K562 (cell line): ENCODE results near the gene PNCK. TPM values are rescaled to one million over a fixed set of nuclear protein-coding genes. Genes with fewer than 3 reads are reported as not detected.

Experiments used
- ATAC-seq: fragments of 200-7000 bp; cut with Tn5 transposase; 3 replicates; pipeline ENCODE4 v1.9.1; 2020; ENCODE audit warnings: moderate library complexity
- BruUV-seq: library from RNA; stranded (reverse); fragments of 400-500 nt; replicated peaks from 2 replicates; lab custom pipeline; 2021; lab: Mats Ljungman, UMichigan
- CTCF ChIA-PET: fragments of 300-600 bp; formaldehyde crosslinking; extraction: SDS; loops from one replicate; lab custom pipeline; 2021; ENCODE audit warnings: low intra/inter-chr PET ratio; lab: Yijun Ruan, JAX
- POLR2A ChIA-PET: fragments of 300-600, 350-650 bp; sonication (Branson Sonifier 250); formaldehyde crosslinking; extraction: SDS; loops from one replicate; lab custom pipeline; 2021; ENCODE audit warnings: antibody characterized with exemption, inconsistent platforms; lab: Yijun Ruan, JAX
- DNase-seq, 4 experiments: peaks; one replicate each; pipeline versions ENCODE4 v3.0.0 to v3.0.0-alpha.2; 2011 to 2018; ENCODE audit warnings: low spot score in 3 of 4, mixed read lengths in 3 of 4; ENCODE audit errors: extremely low read depth in 1 of 4
- FAIRE-seq: peaks from 2 replicates; lab custom pipeline; 2011; peaks lifted over from hg19 to GRCh38; lab: Jason Lieb, UNC
- H2AFZ ChIP-seq: 2 replicates; pipeline ENCODE4 v1.6.0; 2011; ENCODE audit warnings: low read depth, low read length, control low read depth, inconsistent platforms
- H3K27ac ChIP-seq: fragments of 200-600 bp; 3 replicates; pipeline ENCODE4 v1.8.0; 2011; ENCODE audit warnings: low read depth, mild to moderate bottlenecking, control low read depth, inconsistent platforms, low read length, moderate library complexity, mixed read lengths; ENCODE audit errors: extremely low read depth
- H3K27me3 ChIP-seq, 2 experiments: fragments of 300-600 bp in 1 of 2; 2 replicates in 1 of 2; 3 replicates in 1 of 2; pipeline versions ENCODE4 v1.6.0 to v1.8.0; 2011; ENCODE audit warnings: inconsistent platforms in 2 of 2, low read length in 2 of 2, mild to moderate bottlenecking in 1 of 2, mixed read lengths in 1 of 2, moderate library complexity in 1 of 2; ENCODE audit not compliant: control insufficient read depth in 2 of 2, insufficient read depth in 2 of 2
- H3K36me3 ChIP-seq: fragments of 300-600 bp; 3 replicates; pipeline ENCODE4 v1.8.0; 2011; ENCODE audit warnings: mild to moderate bottlenecking, low read length, inconsistent platforms; ENCODE audit not compliant: control insufficient read depth, insufficient read depth
- H3K4me1 ChIP-seq, 2 experiments: fragments of 200-600 bp in 1 of 2; replicated peaks in 1 of 2; 2 replicates in 1 of 2; 3 replicates in 1 of 2; pipeline versions ENCODE4 v1.5.1 to v1.8.0; 2011; ENCODE audit warnings: inconsistent platforms in 2 of 2, low read length in 2 of 2, mild to moderate bottlenecking in 1 of 2, mixed read lengths in 1 of 2, moderate library complexity in 1 of 2; ENCODE audit not compliant: control insufficient read depth in 2 of 2, insufficient read depth in 2 of 2
- H3K4me2 ChIP-seq: 2 replicates; pipeline ENCODE4 v1.6.1; 2011; ENCODE audit warnings: low read length, control low read depth, inconsistent platforms, mixed read lengths; ENCODE audit not compliant: insufficient read depth
- H3K4me3 ChIP-seq: fragments of 200-600 bp; sonication (generic), shearing (Covaris generic); 2 replicates; pipeline ENCODE4 v1.5.1; 2016; ENCODE audit warnings: control low read depth, inconsistent platforms
- H3K79me2 ChIP-seq: fragments of 200-600 bp; 3 replicates; pipeline ENCODE4 v1.8.0; 2011; ENCODE audit warnings: low read length, inconsistent platforms; ENCODE audit not compliant: control insufficient read depth, insufficient read depth
- H3K9ac ChIP-seq, 2 experiments: 2 replicates each; pipeline versions ENCODE4 v1.6.0 to v1.6.1; 2011; ENCODE audit warnings: low read depth in 2 of 2, low read length in 2 of 2, control low read depth in 1 of 2, inconsistent platforms in 1 of 2, mild to moderate bottlenecking in 1 of 2, mixed read lengths in 1 of 2; ENCODE audit not compliant: insufficient read depth in 1 of 2
- H3K9me1 ChIP-seq: one replicate; pipeline ENCODE4 v1.6.0; 2011; ENCODE audit warnings: inconsistent platforms, mild to moderate bottlenecking, low read length, moderate library complexity; ENCODE audit not compliant: control insufficient read depth, insufficient read depth
- H3K9me3 ChIP-seq: replicated peaks from 2 replicates; pipeline ENCODE4 v1.5.1; 2011; ENCODE audit warnings: low read depth, low read length, inconsistent platforms; ENCODE audit not compliant: control insufficient read depth, insufficient read depth
- H4K20me1 ChIP-seq: replicated peaks from 2 replicates; pipeline ENCODE4 v1.6.1; 2011; ENCODE audit warnings: low read length, inconsistent platforms, mixed read lengths; ENCODE audit not compliant: control insufficient read depth, insufficient read depth
- ADNP ChIP-seq: fragments of 200-800 bp; sonication (Bioruptor generic); IDR thresholded peaks from 2 replicates; pipeline ENCODE4 v1.6.1; 2016; ENCODE audit warnings: missing genetic modification characterization, missing compliant biosample characterization
- ATF1 ChIP-seq, 2 experiments: fragments of 450-650 bp in 1 of 2; IDR thresholded peaks; 2 replicates each; pipeline ENCODE4 v1.6.1; 2016; ENCODE audit warnings: missing compliant biosample characterization in 1 of 2, missing genetic modification characterization in 1 of 2
- CBX5 ChIP-seq: IDR thresholded peaks from 2 replicates; pipeline ENCODE4 v1.6.1; 2014; ENCODE audit warnings: low read depth, borderline replicate concordance
- CHCHD3 ChIP-seq: fragments of 250-450 bp; sonication (Bioruptor Pico); IDR thresholded peaks from 2 replicates; pipeline ENCODE4 v2.1.2; 2022; ENCODE audit warnings: mild to moderate bottlenecking
- ELF2 ChIP-seq: fragments of 250-450 bp; sonication (Bioruptor Pico); IDR thresholded peaks from 2 replicates; pipeline ENCODE4 v1.5.0; 2021; ENCODE audit warnings: mild to moderate bottlenecking
- HNRNPL ChIP-seq: fragments of 200-400 bp; formaldehyde crosslinking; IDR thresholded peaks from 2 replicates; pipeline ENCODE4 v1.6.1; 2017; ENCODE audit warnings: low read depth, mild to moderate bottlenecking, low read length
- JUN ChIP-seq, 2 experiments: sonication (generic) in 1 of 2; formaldehyde crosslinking in 1 of 2; IDR thresholded peaks; 2 replicates each; pipeline versions ENCODE4 v1.6.1 to v1.8.0; 2012 to 2022; ENCODE audit warnings: borderline replicate concordance in 2 of 2, mild to moderate bottlenecking in 2 of 2, improper control_type of control experiment in 1 of 2, low read depth in 1 of 2, low read length in 1 of 2, missing genetic modification reagents in 1 of 2
- KDM5B ChIP-seq: fragments of 200-600 bp; sonication (generic); IDR thresholded peaks from 2 replicates; pipeline ENCODE4 v1.6.1; 2012; ENCODE audit warnings: low read depth, mild to moderate bottlenecking, moderate library complexity, low read length, control low read depth, inconsistent platforms; ENCODE audit not compliant: insufficient replicate concordance
- NFIX ChIP-seq: fragments of 250-450 bp; sonication (Bioruptor Pico); IDR thresholded peaks from 2 replicates; pipeline ENCODE4 v1.4.0; 2020; ENCODE audit warnings: low read depth, mild to moderate bottlenecking, moderate library complexity
- TAL1 ChIP-seq: fragments of 450-650 bp; IDR thresholded peaks from 2 replicates; pipeline ENCODE4 v1.6.1; 2016; ENCODE audit warnings: mild to moderate bottlenecking
- ZFP36 ChIP-seq: fragments of 150-350 bp; IDR thresholded peaks from 2 replicates; pipeline ENCODE4 v1.6.1; 2018; ENCODE audit warnings: low read length, low read depth; ENCODE audit not compliant: partially characterized antibody
- ZFX ChIP-seq: sonication (generic); formaldehyde crosslinking; IDR thresholded peaks from 2 replicates; pipeline ENCODE4 v1.8.0; 2022; ENCODE audit warnings: mild to moderate bottlenecking, missing genetic modification reagents, moderate library complexity
- ZNF143 ChIP-seq: sonication (generic); formaldehyde crosslinking; IDR thresholded peaks from 2 replicates; pipeline ENCODE4 v1.9.0; 2022; ENCODE audit warnings: mild to moderate bottlenecking, missing genetic modification reagents
- ZNF197 ChIP-seq: fragments of 200-800 bp; sonication (Bioruptor generic); IDR thresholded peaks from 2 replicates; pipeline ENCODE4 v1.6.1; 2016; ENCODE audit warnings: low read depth, missing genetic modification characterization, missing compliant biosample characterization
- ZNF589 ChIP-seq: fragments of 200-800 bp; sonication (Bioruptor generic); IDR thresholded peaks from 2 replicates; pipeline ENCODE4 v1.6.1; 2016; ENCODE audit warnings: low read depth, missing genetic modification characterization, missing compliant biosample characterization
- WGBS: fragments of 100-300 bp; shearing (Covaris generic); methylation state at CpG from one replicate; pipeline ENCODE4 v1.1.6; 2016; ENCODE audit warnings: low coverage, mixed read lengths; ENCODE audit not compliant: insufficient coverage; ENCODE audit errors: missing lambda C conversion rate; 5-methylcytosine and 5-hydroxymethylcytosine counted together
- in situ Hi-C: fragments of 300-500 bp; cut with MboI; formaldehyde crosslinking; loops from 4 replicates; pipeline ENCODE4 v1.15.0; 2018; ENCODE audit warnings: inconsistent platforms, mixed read lengths
- intact Hi-C: fragments of 100-400 bp; cut with micrococcal nuclease; formaldehyde crosslinking; loops from 2 replicates; pipeline ENCODE4 v1.14.2; 2022
- polyA plus RNA-seq, 8 experiments: library from polyadenylated mRNA; depleted of rRNA in 4 of 8; stranded (reverse) in 5 of 8; unstranded in 3 of 8; fragments of >200 nt; fragmentation: Nextera tagmentation in 2 of 8; fragmentation: Illumina TruSeq in 1 of 8; extraction: Ambion mirVana in 2 of 8; extraction: Trizol in 1 of 8; gene quantifications; 2 replicates each; pipeline versions ENCODE4 v1.2.1 to v1.2.3, GENCODE V29; 2011 to 2014; ENCODE audit warnings: inconsistent platforms in 1 of 8, missing spikeins in 1 of 8
- total RNA-seq, 7 experiments: library from RNA; depleted of rRNA in 6 of 7; stranded (reverse); fragments of >200 nt in 6 of 7; fragmentation: Illumina TruSeq in 2 of 7; extraction: Trizol in 2 of 7; gene quantifications; 2 replicates each; pipeline versions ENCODE4 v1.2.1 to v1.2.3, GENCODE V29; 2011 to 2021; ENCODE audit warnings: low replicate concordance in 1 of 7
- TF ChIP-seq, protein P1 (sequence below), 2 experiments: fragments of 450-650 bp; IDR thresholded peaks; 2 replicates each; pipeline ENCODE4 v1.6.1; 2016
- TF ChIP-seq, protein P2 (sequence below): fragments of 250-450 bp; sonication (Bioruptor Pico); IDR thresholded peaks from 2 replicates; pipeline ENCODE4 v1.5.0; 2021
- TF ChIP-seq, protein P3 (sequence below): fragments of 450-650 bp; IDR thresholded peaks from 2 replicates; pipeline ENCODE4 v1.6.1; 2016; ENCODE audit warnings: missing biosample characterization, missing genetic modification characterization

The PNCK gene
- total and polyA plus RNA-seq, 9 of the 15 experiments (the other 6 are each of a cell fraction or from before 2014, with no cell fraction given): 0.13 to 7.5 (median 1.2) TPM; not detected in 1

GRCh38 chrX:153685751-153686696, 12.4 kb upstream of the PNCK start:
- intact Hi-C loops: loop anchor here (1.0 kb wide), 1 partner anchor 10 kb away; no protein-coding TSS in a partner anchor
- POLR2A ChIA-PET: interaction anchor here (1.0 kb wide), 2 partner anchors 23 to 45 kb away, joined by 3 read pairs; no protein-coding TSS in a partner anchor
- TF ChIP-seq ZFP36 (no peak), HNRNPL (no peak), ZFX (CRISPR knock-in tag) (peak; percentile 69), CBX5 (no peak), ZNF143 (CRISPR knock-in tag) (no peak), TAL1 (no peak), KDM5B (peak; percentile 43), ZNF589 (CRISPR knock-in tag) (0 out of 2 replicates have a peak, but pooled peaks have one; percentile 40), JUN (IDR thresholded peaks at IDR 0.05; ENCODE audit: borderline replicate concordance, low read depth, low read length) (no peak), JUN (CRISPR knock-in tag; IDR thresholded peaks at IDR 0.05; ENCODE audit: borderline replicate concordance) (0 out of 2 replicates have a peak, but pooled peaks have one; percentile 41), ELF2 (CRISPR knock-in tag) (no peak), ZNF197 (CRISPR knock-in tag) (no peak), CHCHD3 (CRISPR knock-in tag) (no peak), ATF1 (CRISPR knock-in tag; IDR thresholded peaks at IDR 0.05) (no peak), ATF1 (tag; IDR thresholded peaks at IDR 0.05) (peak; percentile 81), NFIX (CRISPR knock-in tag) (no peak), ADNP (tag) (no peak)
- TF ChIP-seq, protein P1, sequence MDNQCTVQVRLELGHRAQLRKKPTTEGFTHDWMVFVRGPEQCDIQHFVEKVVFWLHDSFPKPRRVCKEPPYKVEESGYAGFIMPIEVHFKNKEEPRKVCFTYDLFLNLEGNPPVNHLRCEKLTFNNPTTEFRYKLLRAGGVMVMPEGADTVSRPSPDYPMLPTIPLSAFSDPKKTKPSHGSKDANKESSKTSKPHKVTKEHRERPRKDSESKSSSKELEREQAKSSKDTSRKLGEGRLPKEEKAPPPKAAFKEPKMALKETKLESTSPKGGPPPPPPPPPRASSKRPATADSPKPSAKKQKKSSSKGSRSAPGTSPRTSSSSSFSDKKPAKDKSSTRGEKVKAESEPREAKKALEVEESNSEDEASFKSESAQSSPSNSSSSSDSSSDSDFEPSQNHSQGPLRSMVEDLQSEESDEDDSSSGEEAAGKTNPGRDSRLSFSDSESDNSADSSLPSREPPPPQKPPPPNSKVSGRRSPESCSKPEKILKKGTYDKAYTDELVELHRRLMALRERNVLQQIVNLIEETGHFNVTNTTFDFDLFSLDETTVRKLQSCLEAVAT (IDR thresholded peaks at IDR 0.05): peak in 1 of 2 experiments; percentile 56; a peak in 1 of 4 replicates
- TF ChIP-seq, protein P2, sequence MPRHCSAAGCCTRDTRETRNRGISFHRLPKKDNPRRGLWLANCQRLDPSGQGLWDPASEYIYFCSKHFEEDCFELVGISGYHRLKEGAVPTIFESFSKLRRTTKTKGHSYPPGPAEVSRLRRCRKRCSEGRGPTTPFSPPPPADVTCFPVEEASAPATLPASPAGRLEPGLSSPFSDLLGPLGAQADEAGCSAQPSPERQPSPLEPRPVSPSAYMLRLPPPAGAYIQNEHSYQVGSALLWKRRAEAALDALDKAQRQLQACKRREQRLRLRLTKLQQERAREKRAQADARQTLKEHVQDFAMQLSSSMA (CRISPR knock-in tag): no peak
- TF ChIP-seq, protein P3, sequence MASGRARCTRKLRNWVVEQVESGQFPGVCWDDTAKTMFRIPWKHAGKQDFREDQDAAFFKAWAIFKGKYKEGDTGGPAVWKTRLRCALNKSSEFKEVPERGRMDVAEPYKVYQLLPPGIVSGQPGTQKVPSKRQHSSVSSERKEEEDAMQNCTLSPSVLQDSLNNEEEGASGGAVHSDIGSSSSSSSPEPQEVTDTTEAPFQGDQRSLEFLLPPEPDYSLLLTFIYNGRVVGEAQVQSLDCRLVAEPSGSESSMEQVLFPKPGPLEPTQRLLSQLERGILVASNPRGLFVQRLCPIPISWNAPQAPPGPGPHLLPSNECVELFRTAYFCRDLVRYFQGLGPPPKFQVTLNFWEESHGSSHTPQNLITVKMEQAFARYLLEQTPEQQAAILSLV (tag): no peak

More at GRCh38 chrX:153685751-153686696, 12.4 kb upstream of the PNCK start:
- WGBS: 16% methylated on average over 22 of the region's 24 CpGs
- Histone ChIP-seq H3K79me2 (peaks cover 26% of the 10 kb centered on the region), H2AFZ (peak overlapping the region; percentile 79), H3K4me2 (peak overlapping the region; percentile 78), H3K4me1 (peaks cover 16 to 51% of the 10 kb centered on the region in 2 experiments; a peak in 4 of 5 replicates), H3K27ac (peak overlapping the region; percentile 92; the same call in 2 of the 3 replicates), H3K4me3 (peak overlapping the region; percentile 49), H3K9ac (peak overlapping the region; percentile 71 to 86), H3K36me3 (peaks cover 13% of the 10 kb centered on the region; the same call in 1 of the 3 replicates), H3K9me1 (no peaks in the 10 kb centered on the region), H3K27me3 (no peaks in the 10 kb centered on the region), H3K9me3 (peaks cover 1% of the 10 kb centered on the region; the same call in 1 of the 2 replicates), H4K20me1 (peaks cover 8% of the 10 kb centered on the region)
- FAIRE-seq (peak; percentile 37), ATAC-seq (peak; percentile 54), DNase-seq (peak; percentile 33 to 69 (median 36))
- in situ Hi-C loops: no loop called here
- BruUV-seq: TSS peak; percentile 68
- CTCF ChIA-PET: no interaction called here
